SH-SY5Y (cell line): ENCODE results near the gene SUSD6.

Source experiments
- GATA2 ChIP-seq: IDR thresholded peaks from 2 replicates; pipeline ENCODE4 v1.6.1; 2011; ENCODE audit warnings: mild to moderate bottlenecking, low read depth, low read length
- GATA3 ChIP-seq: IDR thresholded peaks from 2 replicates; pipeline ENCODE4 v1.6.1; 2011; ENCODE audit warnings: low read depth, mild to moderate bottlenecking, low read length, moderate library complexity

DNA sequence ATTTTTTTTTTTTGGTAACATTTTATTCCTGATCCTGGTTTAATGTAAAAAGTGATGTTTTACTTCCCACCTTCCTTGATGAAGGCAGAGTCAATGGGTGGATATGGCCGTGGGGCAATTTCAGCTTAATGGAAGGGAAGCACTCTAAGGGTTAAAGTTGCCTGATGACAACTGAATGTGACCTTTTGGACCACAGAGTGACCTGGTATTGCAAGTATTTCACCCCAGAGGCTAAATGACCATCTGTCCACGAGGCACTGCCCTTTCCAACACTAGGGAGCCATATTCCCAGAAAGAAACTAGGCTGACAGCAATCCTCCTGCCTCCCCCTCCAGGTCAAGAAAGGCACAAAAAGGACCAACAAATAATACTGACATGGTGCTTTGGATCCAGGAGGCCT is 41.5 kb upstream of the SUSD6 start:
- TF ChIP-seq GATA3 (no peak), GATA2 (no peak)
